GM23338 (cell line): Measurements from ENCODE around the gene CCR7. TPM values are rescaled to one million over a fixed set of nuclear protein-coding genes. Genes with fewer than 3 reads are reported as not detected.

Source experiments
- ATAC-seq: fragments of 200-7000 bp; cut with Tn5 transposase; 3 replicates; pipeline ENCODE4 v1.9.1; 2020
- DNase-seq: peaks from one replicate; pipeline ENCODE4 v3.0.0-alpha.2; 2015; ENCODE audit warnings: low spot score
- H2AFZ ChIP-seq: fragments of 200-600 bp; sonication (generic); 2 replicates; pipeline ENCODE4 v1.8.0; 2016; ENCODE audit warnings: antibody characterized with exemption, mild to moderate bottlenecking, moderate library complexity
- H3F3A ChIP-seq: fragments of 200-600 bp; sonication (generic); replicated peaks from 2 replicates; pipeline ENCODE4 v1.8.0; 2017; ENCODE audit warnings: antibody characterized with exemption, mixed run types, low read depth
- H3K27ac ChIP-seq: fragments of 200-600 bp; sonication (generic); 2 replicates; pipeline ENCODE4 v1.6.1; 2016; ENCODE audit warnings: low read depth
- H3K27me3 ChIP-seq: fragments of 200-600 bp; sonication (generic); 2 replicates; pipeline ENCODE4 v1.8.0; 2016; ENCODE audit warnings: mild to moderate bottlenecking, mixed run types, moderate library complexity; ENCODE audit not compliant: insufficient read depth
- H3K36me3 ChIP-seq: fragments of 200-600 bp; sonication (generic); 2 replicates; pipeline ENCODE4 v1.8.0; 2016; ENCODE audit warnings: mild to moderate bottlenecking; ENCODE audit not compliant: insufficient read depth
- H3K4me1 ChIP-seq: fragments of 200-600 bp; sonication (generic); 2 replicates; pipeline ENCODE4 v1.8.0; 2016; ENCODE audit warnings: mild to moderate bottlenecking, moderate library complexity; ENCODE audit not compliant: insufficient read depth
- H3K4me2 ChIP-seq: fragments of 200-600 bp; sonication (generic); 2 replicates; pipeline ENCODE4 v1.7.1; 2017; ENCODE audit warnings: mixed run types
- H3K4me3 ChIP-seq: fragments of 200-600 bp; sonication (generic); 2 replicates; pipeline ENCODE4 v1.6.1; 2016; ENCODE audit warnings: mixed run types
- H3K79me2 ChIP-seq: fragments of 200-600 bp; sonication (generic); replicated peaks from 2 replicates; pipeline ENCODE4 v1.8.0; 2017; ENCODE audit warnings: mild to moderate bottlenecking; ENCODE audit not compliant: insufficient read depth
- H3K9me2 ChIP-seq: fragments of 200-600 bp; sonication (generic); 2 replicates; pipeline ENCODE4 v1.8.0; 2017; ENCODE audit not compliant: insufficient read depth
- H4K20me1 ChIP-seq: fragments of 200-600 bp; sonication (generic); replicated peaks from 2 replicates; pipeline ENCODE4 v1.8.0; 2017; ENCODE audit warnings: mild to moderate bottlenecking; ENCODE audit not compliant: insufficient read depth
- H3K27ac Mint-ChIP-seq: 2 replicates; pipeline ENCODE4 v1.8.0; 2020; ENCODE audit warnings: inconsistent platforms, mild to moderate bottlenecking, moderate library complexity, mixed read lengths
- H3K27me3 Mint-ChIP-seq: 3 replicates; pipeline ENCODE4 v1.8.0; 2022; ENCODE audit warnings: low read depth, mild to moderate bottlenecking, moderate library complexity, mixed read lengths, inconsistent platforms; ENCODE audit not compliant: insufficient read depth, poor library complexity
- H3K36me3 Mint-ChIP-seq: 3 replicates; pipeline ENCODE4 v1.8.0; 2021; ENCODE audit warnings: low read depth, mild to moderate bottlenecking, inconsistent platforms, moderate library complexity, mixed read lengths
- H3K4me1 Mint-ChIP-seq: 3 replicates; pipeline ENCODE4 v1.8.0; 2020; ENCODE audit warnings: mild to moderate bottlenecking, inconsistent platforms, mixed read lengths
- H3K4me3 Mint-ChIP-seq: 3 replicates; pipeline ENCODE4 v1.8.0; 2021; ENCODE audit warnings: moderate library complexity, mild to moderate bottlenecking, inconsistent platforms, mixed read lengths
- H3K9me3 Mint-ChIP-seq: 3 replicates; pipeline ENCODE4 v1.8.0; 2020; ENCODE audit warnings: moderate library complexity, mild to moderate bottlenecking, inconsistent platforms, mixed read lengths
- CREB1 ChIP-seq: fragments of 250-450 bp; sonication (Bioruptor Pico); IDR thresholded peaks from 2 replicates; pipeline ENCODE4 v1.5.0; 2020; ENCODE audit warnings: low read depth, mild to moderate bottlenecking, moderate library complexity
- CTCF ChIP-seq, 2 experiments: fragments of 200-600 bp in 1 of 2; sonication (generic) in 1 of 2; conservative IDR thresholded peaks; 2 replicates each; pipeline versions ENCODE4 v1.5.1 to v1.6.1; 2016 to 2017; ENCODE audit warnings: antibody characterized with exemption in 2 of 2, low read depth in 2 of 2, mild to moderate bottlenecking in 2 of 2, moderate library complexity in 1 of 2
- ETS1 ChIP-seq: IDR thresholded peaks from 2 replicates; pipeline ENCODE4 v1.6.1; 2016; ENCODE audit warnings: antibody characterized with exemption
- EZH2 ChIP-seq: fragments of 200-600 bp; sonication (generic); IDR thresholded peaks from one replicate; pipeline ENCODE4 v1.8.0; 2017; ENCODE audit warnings: antibody characterized with exemption, mild to moderate bottlenecking, low read depth; ENCODE audit not compliant: unreplicated experiment
- EZH2phosphoT487 ChIP-seq: fragments of 200-600 bp; sonication (generic); IDR thresholded peaks from one replicate; pipeline ENCODE4 v1.8.1; 2018; ENCODE audit warnings: antibody characterized with exemption; ENCODE audit not compliant: unreplicated experiment
- JUNB ChIP-seq: IDR thresholded peaks from one replicate; pipeline ENCODE4 v1.6.1; 2016; ENCODE audit warnings: antibody characterized with exemption; ENCODE audit not compliant: unreplicated experiment
- NANOG ChIP-seq: IDR thresholded peaks from 2 replicates; pipeline ENCODE4 v1.6.1; 2016; ENCODE audit warnings: antibody characterized with exemption, borderline replicate concordance
- POLR2AphosphoS5 ChIP-seq: IDR thresholded peaks from 2 replicates; pipeline ENCODE4 v1.6.1; 2016; ENCODE audit warnings: antibody characterized with exemption, low read depth
- REST ChIP-seq: IDR thresholded peaks from one replicate; pipeline ENCODE4 v1.6.1; 2018; ENCODE audit warnings: antibody characterized with exemption; ENCODE audit not compliant: unreplicated experiment
- STAT1 ChIP-seq: IDR thresholded peaks from one replicate; pipeline ENCODE4 v1.6.1; 2016; ENCODE audit warnings: antibody characterized with exemption; ENCODE audit not compliant: unreplicated experiment
- ZNF114 ChIP-seq: fragments of 250-450 bp; sonication (Bioruptor Pico); IDR thresholded peaks from 2 replicates; pipeline ENCODE4 v1.5.0; 2020; ENCODE audit warnings: mild to moderate bottlenecking, moderate library complexity
- ZNF331 ChIP-seq: fragments of 250-450 bp; sonication (Bioruptor Pico); IDR thresholded peaks from 2 replicates; pipeline ENCODE4 v1.5.0; 2020; ENCODE audit warnings: low read depth, mild to moderate bottlenecking, moderate library complexity
- ZNF462 ChIP-seq: fragments of 250-450 bp; sonication (Bioruptor Pico); IDR thresholded peaks from 2 replicates; pipeline ENCODE4 v1.5.0; 2020; ENCODE audit warnings: mild to moderate bottlenecking, moderate library complexity
- polyA plus RNA-seq: library from polyadenylated mRNA; unstranded; fragments of >200 nt; fragmentation: Nextera tagmentation; extraction: Ambion mirVana; gene quantifications from 2 replicates; pipeline ENCODE4 v1.2.1, GENCODE V29; 2016
- total RNA-seq: library from RNA; depleted of rRNA; stranded (reverse); fragments of >200 nt; shearing (Covaris generic); gene quantifications from 2 replicates; pipeline ENCODE4 v1.2.3, GENCODE V29; 2014

CCR7 gene
- total and polyA plus RNA-seq, 2 experiments from 2014 or later: 0.37 to 0.59 TPM

GRCh38 chr17:40539711-40540411, 25.4 kb downstream of the CCR7 start:
- H3K4me3 ChIP-seq: no peak overlapping the region
- H3K9me3 Mint-ChIP-seq: no peaks in the 10 kb centered on the region
- H3K36me3 ChIP-seq: no peaks in the 10 kb centered on the region
- H3K36me3 Mint-ChIP-seq: no peaks in the 10 kb centered on the region
- TF ChIP-seq NANOG (no peak), JUNB (no peak), ZNF462 (CRISPR knock-in tag) (no peak), POLR2AphosphoS5 (no peak), EZH2phosphoT487 (no peak), ZNF331 (CRISPR knock-in tag) (no peak), STAT1 (no peak), REST (no peak), ZNF114 (no peak), EZH2 (no peak), CREB1 (CRISPR knock-in tag) (no peak), ETS1 (no peak), CTCF (conservative IDR thresholded peaks at IDR 0.05; ENCODE audit: low read depth in 2 of 2) (no peak)
- H3K9me2 ChIP-seq: no peaks in the 10 kb centered on the region
- no peak overlapping the region for H3K4me3 Mint-ChIP-seq
- H3F3A ChIP-seq: no peaks in the 10 kb centered on the region
- DNase-seq (no peak), ATAC-seq (no peak)
- H3K4me2 ChIP-seq: no peak overlapping the region
- no peak overlapping the region for H2AFZ ChIP-seq
- H3K27ac Mint-ChIP-seq: no peak overlapping the region
- H3K27me3 ChIP-seq: no peaks in the 10 kb centered on the region
- H3K4me1 Mint-ChIP-seq: peaks cover 17% of the 10 kb centered on the region
- H3K4me1 ChIP-seq: peaks cover 4% of the 10 kb centered on the region
- peaks cover 17% of the 10 kb centered on the region for H3K27me3 Mint-ChIP-seq
- no peak overlapping the region for H3K27ac ChIP-seq
- H4K20me1 ChIP-seq: no peaks in the 10 kb centered on the region
- H3K79me2 ChIP-seq: no peaks in the 10 kb centered on the region
